ENCODE results near the gene DSTYK. TPM values are rescaled to one million over a fixed set of nuclear protein-coding genes. Genes with fewer than 3 reads are reported as not detected.

Gene DSTYK
- polyA plus RNA-seq, 1 of the 3 experiments (the other 2 are of a cell fraction) = 4.4 TPM

DNA sequence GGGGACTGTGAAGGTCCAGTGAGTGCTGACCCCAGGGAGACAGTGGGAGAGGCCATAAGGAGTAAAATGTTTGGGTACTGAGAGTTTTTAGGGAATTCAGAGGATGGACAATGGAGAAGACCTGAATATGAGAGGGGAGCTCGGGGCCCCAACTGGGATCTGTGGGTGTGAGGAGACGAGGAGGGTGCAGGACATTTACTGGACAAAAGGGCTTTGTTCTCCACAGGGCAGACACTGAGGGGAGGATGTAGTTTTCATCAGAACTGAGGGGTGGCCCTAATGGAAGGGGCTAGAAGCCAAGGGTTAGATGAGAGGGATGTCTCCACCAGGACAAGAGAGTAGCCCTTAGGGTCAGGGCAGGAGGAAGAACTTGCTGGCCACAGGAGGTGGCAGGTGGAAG is 46.2 kb upstream of the DSTYK start:
- Histone ChIP-seq H3K27me3 (ENCODE audit: insufficient read depth) (no peaks in the 10 kb centered on the region), H3K9me2 (no peaks in the 10 kb centered on the region), H3K4me2 (no peak overlapping the region), H3K4me3 (ENCODE audit: low read depth in 2 of 2, low read length in 1 of 2) (no peak overlapping the region), H4K20me1 (ENCODE audit: insufficient read depth) (no peaks in the 10 kb centered on the region), H2AFZ (ENCODE audit: low read depth) (no peak overlapping the region), H3F3A (replicated peaks; ENCODE audit: insufficient read depth) (peaks cover 11% of the 10 kb centered on the region), H3K27ac (ENCODE audit: low read depth in 2 of 2, low read length in 1 of 2) (no peak overlapping the region), H3K9me3 (no peaks in the 10 kb centered on the region), H3K4me1 (ENCODE audit: control insufficient read depth in 1 of 2, insufficient read depth in 2 of 2, low read depth in 1 of 2, low read length in 1 of 2) (peaks cover 20 to 34% of the 10 kb centered on the region in 2 experiments; a peak in 3 of 4 replicates), H3K79me2 (ENCODE audit: insufficient read depth) (no peaks in the 10 kb centered on the region), H3K36me3 (replicated peaks in 1 of 2; ENCODE audit: control insufficient read depth in 1 of 2, insufficient read depth in 2 of 2, low read length in 1 of 2) (no peaks in the 10 kb centered on the region), H3K9ac (no peak overlapping the region)
- CTCF ChIA-PET = interaction anchor here (1.1 to 38.3 kb wide), 11 partner anchors 8 to 400 kb away, joined by 3 to 1368 read pairs (median 75); partner anchors contain the start of genes NUAK2 and TMCC2
- TF ChIP-seq IRF3 (IDR thresholded peaks at IDR 0.05; ENCODE audit: low read depth, low read length) = no peak
- no peak for TF ChIP-seq ELF1 (IDR thresholded peaks at IDR 0.05)
- no peak for TF ChIP-seq TEAD4 (IDR thresholded peaks at IDR 0.05; ENCODE audit: borderline replicate concordance, insufficient read depth)
- TF ChIP-seq GABPA (IDR thresholded peaks at IDR 0.05; ENCODE audit: low read depth) = no peak
- TF ChIP-seq FOXJ3 (CRISPR knock-in tag; IDR thresholded peaks at IDR 0.05) = no peak
- no peak for TF ChIP-seq FOXM1 (IDR thresholded peaks at IDR 0.05; ENCODE audit: low read depth)
- no peak for TF ChIP-seq MXI1 (IDR thresholded peaks at IDR 0.05; ENCODE audit: low read depth, low read length)
- no peak for TF ChIP-seq EZH2phosphoT487 (IDR thresholded peaks at IDR 0.05; ENCODE audit: borderline replicate concordance, low read depth)
- TF ChIP-seq, protein P1, sequence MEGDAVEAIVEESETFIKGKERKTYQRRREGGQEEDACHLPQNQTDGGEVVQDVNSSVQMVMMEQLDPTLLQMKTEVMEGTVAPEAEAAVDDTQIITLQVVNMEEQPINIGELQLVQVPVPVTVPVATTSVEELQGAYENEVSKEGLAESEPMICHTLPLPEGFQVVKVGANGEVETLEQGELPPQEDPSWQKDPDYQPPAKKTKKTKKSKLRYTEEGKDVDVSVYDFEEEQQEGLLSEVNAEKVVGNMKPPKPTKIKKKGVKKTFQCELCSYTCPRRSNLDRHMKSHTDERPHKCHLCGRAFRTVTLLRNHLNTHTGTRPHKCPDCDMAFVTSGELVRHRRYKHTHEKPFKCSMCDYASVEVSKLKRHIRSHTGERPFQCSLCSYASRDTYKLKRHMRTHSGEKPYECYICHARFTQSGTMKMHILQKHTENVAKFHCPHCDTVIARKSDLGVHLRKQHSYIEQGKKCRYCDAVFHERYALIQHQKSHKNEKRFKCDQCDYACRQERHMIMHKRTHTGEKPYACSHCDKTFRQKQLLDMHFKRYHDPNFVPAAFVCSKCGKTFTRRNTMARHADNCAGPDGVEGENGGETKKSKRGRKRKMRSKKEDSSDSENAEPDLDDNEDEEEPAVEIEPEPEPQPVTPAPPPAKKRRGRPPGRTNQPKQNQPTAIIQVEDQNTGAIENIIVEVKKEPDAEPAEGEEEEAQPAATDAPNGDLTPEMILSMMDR (IDR thresholded peaks at IDR 0.05) = no peak
- no peak for TF ChIP-seq PBX3 (IDR thresholded peaks at IDR 0.05)
- TF ChIP-seq SIN3A (IDR thresholded peaks at IDR 0.05; ENCODE audit: borderline replicate concordance, low read depth, low read length) = no peak
- TF ChIP-seq, protein P2, sequence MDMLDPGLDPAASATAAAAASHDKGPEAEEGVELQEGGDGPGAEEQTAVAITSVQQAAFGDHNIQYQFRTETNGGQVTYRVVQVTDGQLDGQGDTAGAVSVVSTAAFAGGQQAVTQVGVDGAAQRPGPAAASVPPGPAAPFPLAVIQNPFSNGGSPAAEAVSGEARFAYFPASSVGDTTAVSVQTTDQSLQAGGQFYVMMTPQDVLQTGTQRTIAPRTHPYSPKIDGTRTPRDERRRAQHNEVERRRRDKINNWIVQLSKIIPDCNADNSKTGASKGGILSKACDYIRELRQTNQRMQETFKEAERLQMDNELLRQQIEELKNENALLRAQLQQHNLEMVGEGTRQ (IDR thresholded peaks at IDR 0.05; ENCODE audit: borderline replicate concordance, low read depth, low read length) = no peak
- TF ChIP-seq USF1 (IDR thresholded peaks at IDR 0.05; ENCODE audit: borderline replicate concordance, low read depth) = no peak
- no peak for TF ChIP-seq GATA2 (CRISPR knock-in tag; IDR thresholded peaks at IDR 0.05)
- no peak for TF ChIP-seq RXRA (IDR thresholded peaks at IDR 0.05; ENCODE audit: borderline replicate concordance, low read depth)
- TF ChIP-seq POLR2AphosphoS5 (IDR thresholded peaks at IDR 0.05; ENCODE audit: low read depth, low read length) = no peak
- no peak for TF ChIP-seq RAD21 (IDR thresholded peaks at IDR 0.05; ENCODE audit: low read length)
- TF ChIP-seq TCF12 (IDR thresholded peaks at IDR 0.05) = no peak
- TF ChIP-seq MAX (IDR thresholded peaks at IDR 0.05; ENCODE audit: low read depth) = no peak
- no peak for TF ChIP-seq ZBTB33 (IDR thresholded peaks at IDR 0.05; ENCODE audit: borderline replicate concordance, low read depth)
- 82% methylated on average over 2 of the region's 2 CpGs for WGBS (ENCODE audit: low lambda C conversion rate)
- no peak for DNase-seq
- POLR2A ChIA-PET = no interaction called here

Measured in SK-N-SH (cell line).